Neural progenitor cell (in vitro differentiated cells): ENCODE measurements around the gene LSM2. TPM values are rescaled to one million over a fixed set of nuclear protein-coding genes. Genes with fewer than 3 reads are reported as not detected.
"Not testable (repeated sequence)": the region's sequence is repeated elsewhere in the genome, so short reads cannot be mapped to it uniquely, and the experiment has no call there.

Experiments
- DNase-seq: peaks from one replicate; pipeline ENCODE4 v3.0.0-alpha.2; 2016; ENCODE audit warnings: low spot score
- H2AFZ ChIP-seq: fragments of 200-600 bp; sonication (generic); replicated peaks from 2 replicates; pipeline ENCODE4 v1.6.1; 2016; ENCODE audit warnings: antibody characterized with exemption
- H3F3A ChIP-seq: fragments of 200-600 bp; sonication (generic); 2 replicates; pipeline ENCODE4 v1.6.1; 2016; ENCODE audit warnings: antibody characterized with exemption, low read depth
- H3K27ac ChIP-seq: fragments of 200-600 bp; sonication (generic); 2 replicates; pipeline ENCODE4 v1.5.1; 2016; ENCODE audit warnings: mild to moderate bottlenecking
- H3K27me3 ChIP-seq: fragments of 200-600 bp; sonication (generic); 2 replicates; pipeline ENCODE4 v1.6.1; 2016; ENCODE audit warnings: mild to moderate bottlenecking, moderate library complexity
- H3K36me3 ChIP-seq: fragments of 200-600 bp; sonication (generic); 2 replicates; pipeline ENCODE4 v1.5.1; 2016
- H3K4me1 ChIP-seq: fragments of 200-600 bp; sonication (generic); 2 replicates; pipeline ENCODE4 v1.6.1; 2016; ENCODE audit warnings: mixed run types
- H3K4me2 ChIP-seq: fragments of 200-600 bp; sonication (generic); 2 replicates; pipeline ENCODE4 v1.6.1; 2016
- H3K4me3 ChIP-seq: fragments of 200-600 bp; sonication (generic); 2 replicates; pipeline ENCODE4 v1.5.1; 2016
- H3K79me2 ChIP-seq: fragments of 200-600 bp; sonication (generic); 2 replicates; pipeline ENCODE4 v1.6.1; 2016; ENCODE audit warnings: low read depth
- H3K9ac ChIP-seq: fragments of 200-600 bp; sonication (generic); 2 replicates; pipeline ENCODE4 v1.6.1; 2016
- H3K9me3 ChIP-seq: fragments of 200-600 bp; sonication (generic); 2 replicates; pipeline ENCODE4 v1.5.1; 2016; ENCODE audit warnings: low read depth
- H4K20me1 ChIP-seq: fragments of 200-600 bp; sonication (generic); 2 replicates; pipeline ENCODE4 v1.6.1; 2016; ENCODE audit warnings: low read depth
- H3K27ac Mint-ChIP-seq: 3 replicates; pipeline ENCODE4 v1.8.0; 2021; ENCODE audit warnings: mixed read lengths
- H3K27me3 Mint-ChIP-seq: 2 replicates; pipeline ENCODE4 v1.8.0; 2022; ENCODE audit warnings: low read depth, mild to moderate bottlenecking, inconsistent platforms, moderate library complexity, mixed read lengths; ENCODE audit not compliant: insufficient read depth
- H3K36me3 Mint-ChIP-seq: 3 replicates; pipeline ENCODE4 v1.8.0; 2021; ENCODE audit warnings: mixed read lengths
- H3K4me1 Mint-ChIP-seq: 3 replicates; pipeline ENCODE4 v1.8.0; 2021; ENCODE audit warnings: mixed read lengths
- H3K4me3 Mint-ChIP-seq: 3 replicates; pipeline ENCODE4 v1.8.0; 2021; ENCODE audit warnings: mild to moderate bottlenecking, moderate library complexity, mixed read lengths
- H3K9me3 Mint-ChIP-seq: 3 replicates; pipeline ENCODE4 v1.8.0; 2020; ENCODE audit warnings: mixed read lengths
- EZH2 ChIP-seq: fragments of 200-600 bp; sonication (generic); IDR thresholded peaks from 2 replicates; pipeline ENCODE4 v1.6.1; 2017; ENCODE audit warnings: antibody characterized with exemption, mild to moderate bottlenecking, moderate library complexity
- EZH2phosphoT487 ChIP-seq: fragments of 200-600 bp; sonication (generic); IDR thresholded peaks from 2 replicates; pipeline ENCODE4 v1.6.1; 2017; ENCODE audit warnings: antibody characterized with exemption
- total RNA-seq: library from RNA; depleted of rRNA; stranded (reverse); fragments of >200 nt; gene quantifications from 2 replicates; pipeline ENCODE4 v1.2.3, GENCODE V29; 2015; ENCODE audit warnings: low replicate concordance
- TF ChIP-seq, protein P1 (sequence below): fragments of 200-600 bp; sonication (generic); IDR thresholded peaks from 2 replicates; pipeline ENCODE4 v1.5.1; 2017; ENCODE audit warnings: antibody characterized with exemption, mild to moderate bottlenecking

Gene LSM2
- total RNA-seq, 1 donor from 2014 or later, result 105 TPM

DNA sequence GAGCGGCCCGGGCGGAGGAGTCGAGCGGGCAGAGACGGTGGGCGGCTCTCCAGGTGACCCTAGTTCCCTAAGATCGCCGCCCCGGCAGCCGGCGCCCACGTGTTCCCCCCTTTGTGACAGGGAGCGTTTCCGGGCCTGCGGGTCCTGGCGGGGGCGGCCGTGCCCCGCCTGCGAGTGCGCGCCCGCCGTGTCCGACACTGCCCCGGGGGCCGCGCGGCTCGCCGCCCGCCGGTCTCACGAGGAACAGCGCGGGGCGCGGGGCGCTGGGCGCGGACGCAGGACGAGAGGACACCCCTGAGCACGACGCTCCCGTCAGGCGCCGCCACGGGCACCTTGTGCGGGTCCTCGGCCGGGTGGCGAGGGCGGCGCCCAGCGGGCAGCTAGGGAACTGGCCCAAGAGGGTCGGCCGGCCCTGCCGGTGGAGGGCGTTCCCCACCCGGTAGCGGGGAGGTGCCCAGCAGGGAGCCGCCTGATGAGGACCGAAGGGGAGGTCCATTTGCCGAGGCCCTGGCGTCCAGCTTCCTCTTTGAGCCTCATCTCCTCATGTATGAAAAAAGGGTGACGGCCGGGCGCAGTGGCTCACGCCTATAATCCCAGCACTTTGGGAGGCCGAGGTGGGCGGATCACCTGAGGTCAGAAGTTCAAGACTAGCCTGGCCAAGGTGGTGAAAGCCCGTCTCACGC is 11.0 kb downstream of the LSM2 start, which contains the start of gene VARS1:
Gene VARS1 (minus strand): TSS at position 137 of the 683 bp plus-strand sequence. CDS start 535 bp downstream, outside the sequence.
- peak within 1 kb of the TSS; percentile 93 for H3K4me2 ChIP-seq
- Mint-ChIP-seq H3K27ac (peak within 1 kb of the TSS; percentile 99), H3K9me3 (no peaks in the 10 kb centered on the region), H3K4me3 (peak within 1 kb of the TSS; percentile 99), H3K4me1 (peaks cover 16% of the 10 kb centered on the region), H3K36me3 (peaks cover 9% of the 10 kb centered on the region), H3K27me3 (no peaks in the 10 kb centered on the region)
- peak within 1 kb of the TSS; percentile 97 for H3K27ac ChIP-seq
- no peaks in the 10 kb centered on the region for H3K36me3 ChIP-seq
- H3K27me3 ChIP-seq, result no peaks in the 10 kb centered on the region
- H3K9me3 ChIP-seq, result no peaks in the 10 kb centered on the region
- peak within 1 kb of the TSS; percentile 79 for H3K9ac ChIP-seq
- peak within 1 kb of the TSS; percentile 46 for H2AFZ ChIP-seq
- H3F3A ChIP-seq, result peaks cover 40% of the 10 kb centered on the region
- peak within 1 kb of the TSS; percentile 73 for H3K4me3 ChIP-seq
- H4K20me1 ChIP-seq, result no peaks in the 10 kb centered on the region
- peaks cover 7% of the 10 kb centered on the region for H3K4me1 ChIP-seq
- peak; percentile 97 for DNase-seq
- TF ChIP-seq, protein P1, sequence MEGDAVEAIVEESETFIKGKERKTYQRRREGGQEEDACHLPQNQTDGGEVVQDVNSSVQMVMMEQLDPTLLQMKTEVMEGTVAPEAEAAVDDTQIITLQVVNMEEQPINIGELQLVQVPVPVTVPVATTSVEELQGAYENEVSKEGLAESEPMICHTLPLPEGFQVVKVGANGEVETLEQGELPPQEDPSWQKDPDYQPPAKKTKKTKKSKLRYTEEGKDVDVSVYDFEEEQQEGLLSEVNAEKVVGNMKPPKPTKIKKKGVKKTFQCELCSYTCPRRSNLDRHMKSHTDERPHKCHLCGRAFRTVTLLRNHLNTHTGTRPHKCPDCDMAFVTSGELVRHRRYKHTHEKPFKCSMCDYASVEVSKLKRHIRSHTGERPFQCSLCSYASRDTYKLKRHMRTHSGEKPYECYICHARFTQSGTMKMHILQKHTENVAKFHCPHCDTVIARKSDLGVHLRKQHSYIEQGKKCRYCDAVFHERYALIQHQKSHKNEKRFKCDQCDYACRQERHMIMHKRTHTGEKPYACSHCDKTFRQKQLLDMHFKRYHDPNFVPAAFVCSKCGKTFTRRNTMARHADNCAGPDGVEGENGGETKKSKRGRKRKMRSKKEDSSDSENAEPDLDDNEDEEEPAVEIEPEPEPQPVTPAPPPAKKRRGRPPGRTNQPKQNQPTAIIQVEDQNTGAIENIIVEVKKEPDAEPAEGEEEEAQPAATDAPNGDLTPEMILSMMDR, result peak; percentile 75
- TF ChIP-seq EZH2phosphoT487, result no peak
- peaks cover 34% of the 10 kb centered on the region for H3K79me2 ChIP-seq

DNA sequence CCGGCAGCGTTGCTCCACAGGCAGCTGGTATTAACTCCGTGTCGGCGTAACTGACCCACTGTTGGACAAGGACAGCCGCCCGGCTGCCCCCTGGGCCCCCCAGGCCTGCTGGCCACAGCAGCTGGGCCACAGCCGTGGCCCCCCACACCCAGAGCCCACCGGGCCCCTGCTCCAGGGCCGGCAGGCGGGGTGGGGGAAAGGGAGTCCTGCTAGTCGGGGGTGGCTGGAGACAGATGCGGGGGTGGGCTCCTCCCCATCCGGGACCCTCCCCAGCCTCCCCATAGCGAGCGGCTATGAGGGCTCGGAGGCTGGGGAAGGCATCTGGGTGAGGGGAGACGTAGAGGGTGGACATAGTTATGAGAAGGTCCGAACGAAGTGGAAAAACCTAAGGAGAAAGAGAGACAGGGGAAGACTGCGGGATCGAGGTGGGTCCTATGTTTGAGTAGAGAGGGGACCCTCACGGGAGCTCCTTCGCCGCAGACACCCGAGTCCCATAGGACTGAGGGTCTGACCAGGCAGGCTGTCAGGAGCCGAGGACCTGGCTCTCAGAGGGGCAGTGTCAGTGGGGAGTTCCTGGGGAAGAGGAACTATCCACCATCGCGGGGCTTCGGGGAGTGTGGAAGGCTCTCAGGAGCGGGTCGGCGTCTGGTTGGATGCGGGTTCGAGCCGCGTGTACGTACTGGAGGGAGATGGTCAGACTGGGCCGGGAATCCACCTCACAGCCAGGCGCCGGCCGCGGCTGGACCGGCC is 11.7 kb downstream of the LSM2 start:
- H3K27ac Mint-ChIP-seq, result peak overlapping the region; percentile 99
- Histone ChIP-seq H3K27me3 (no peaks in the 10 kb centered on the region), H2AFZ (peak overlapping the region; percentile 46), H3K36me3 (peaks cover 2% of the 10 kb centered on the region), H3F3A (peaks cover 40% of the 10 kb centered on the region), H3K4me1 (peaks cover 7% of the 10 kb centered on the region), H4K20me1 (no peaks in the 10 kb centered on the region), H3K4me3 (peak overlapping the region; percentile 73), H3K27ac (peak overlapping the region; percentile 97), H3K9ac (peak overlapping the region; percentile 79), H3K4me2 (peak overlapping the region; percentile 93), H3K79me2 (peaks cover 28% of the 10 kb centered on the region), H3K9me3 (no peaks in the 10 kb centered on the region)
- peaks cover 12% of the 10 kb centered on the region for H3K36me3 Mint-ChIP-seq
- peak overlapping the region; percentile 99 for H3K4me3 Mint-ChIP-seq
- TF ChIP-seq EZH2phosphoT487, result no peak
- TF ChIP-seq, protein P1, result no peak
- TF ChIP-seq EZH2, result no peak
- H3K9me3 Mint-ChIP-seq, result no peaks in the 10 kb centered on the region
- H3K27me3 Mint-ChIP-seq, result no peaks in the 10 kb centered on the region
- peaks cover 16% of the 10 kb centered on the region for H3K4me1 Mint-ChIP-seq
- no peak for DNase-seq

DNA sequence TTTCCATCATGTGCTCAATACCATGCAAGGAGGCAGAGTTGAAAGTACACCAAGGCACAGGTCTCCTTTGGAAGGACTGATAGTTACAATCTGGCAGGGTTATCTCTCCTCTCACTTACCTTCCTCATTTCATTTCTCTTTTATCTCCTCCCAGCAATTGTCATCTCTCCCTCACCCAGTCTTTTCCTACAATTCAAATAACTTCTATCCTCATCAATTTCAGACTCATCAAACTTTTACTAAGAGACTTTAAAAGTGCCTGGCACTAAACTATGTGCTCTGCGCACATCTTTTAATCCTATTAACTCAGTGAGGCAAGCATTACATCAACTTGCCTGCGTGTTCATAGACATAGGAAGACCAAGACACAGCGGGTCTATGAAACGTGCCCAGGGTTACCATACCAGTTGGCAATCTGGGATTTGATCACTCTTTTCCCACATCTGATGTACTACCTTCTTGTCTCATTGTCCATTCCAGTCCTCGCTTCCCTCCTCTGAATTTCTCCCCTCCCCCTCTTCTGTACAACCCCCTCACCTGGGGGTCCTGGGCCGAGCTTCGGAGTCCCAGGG is 12.4 kb downstream of the LSM2 start:
- Histone ChIP-seq H3K4me1 (peaks cover 7% of the 10 kb centered on the region), H4K20me1 (no peaks in the 10 kb centered on the region), H3F3A (peaks cover 41% of the 10 kb centered on the region), H3K9ac (peak overlapping the region; percentile 79), H3K4me2 (peak overlapping the region; percentile 93), H3K9me3 (no peaks in the 10 kb centered on the region), H3K27me3 (no peaks in the 10 kb centered on the region), H3K36me3 (peaks cover 4% of the 10 kb centered on the region), H3K4me3 (peak overlapping the region; percentile 73), H3K79me2 (peaks cover 22% of the 10 kb centered on the region), H3K27ac (no peak overlapping the region), H2AFZ (peak overlapping the region; percentile 46)
- Mint-ChIP-seq H3K4me3 (peak overlapping the region; percentile 99), H3K9me3 (no peaks in the 10 kb centered on the region), H3K27me3 (no peaks in the 10 kb centered on the region), H3K27ac (peak overlapping the region; percentile 4), H3K4me1 (peaks cover 16% of the 10 kb centered on the region), H3K36me3 (peaks cover 12% of the 10 kb centered on the region)
- TF ChIP-seq EZH2phosphoT487 (no peak), EZH2 (no peak)
- TF ChIP-seq, protein P1, result no peak
- peak; percentile 70 for DNase-seq

DNA sequence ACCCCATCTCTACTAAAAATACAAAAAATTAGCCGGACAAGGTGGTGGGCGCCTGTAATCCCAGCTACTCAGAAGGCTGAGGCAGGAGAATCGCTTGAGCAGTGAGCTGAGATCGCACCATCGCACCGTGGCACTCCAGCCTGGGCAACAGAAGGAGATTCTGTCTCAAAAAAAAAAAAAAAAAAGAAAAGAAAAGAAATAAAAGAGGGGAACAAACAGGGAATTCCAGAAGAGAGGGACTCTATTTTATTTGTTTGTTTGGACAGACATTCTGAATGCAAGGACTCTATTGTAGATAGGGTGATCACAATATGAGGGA is 12.9 kb downstream of the LSM2 start:
- not testable (repeated sequence) for H3K27ac Mint-ChIP-seq, H3K4me1 ChIP-seq, DNase-seq, H3K9ac ChIP-seq, H2AFZ ChIP-seq, H3K27me3 ChIP-seq, H4K20me1 ChIP-seq, H3K9me3 ChIP-seq, H3K27ac ChIP-seq, H3K36me3 ChIP-seq, H3K27me3 Mint-ChIP-seq, H3K9me3 Mint-ChIP-seq
- peak overlapping the region; percentile 73 for H3K4me3 ChIP-seq
- peak overlapping the region; percentile 99 for H3K4me3 Mint-ChIP-seq
- H3K36me3 Mint-ChIP-seq, result peaks cover 15% of the 10 kb centered on the region
- peaks cover 16% of the 10 kb centered on the region for H3K4me1 Mint-ChIP-seq
- H3K79me2 ChIP-seq, result peaks cover 22% of the 10 kb centered on the region
- H3F3A ChIP-seq, result peaks cover 42% of the 10 kb centered on the region
- H3K4me2 ChIP-seq, result peak overlapping the region; percentile 93
